ENCODE data around the gene PER2. TPM values are rescaled to one million over a fixed set of nuclear protein-coding genes. Genes with fewer than 3 reads are reported as not detected.
"Not testable (repeated sequence)": the region's sequence is repeated elsewhere in the genome, so short reads cannot be mapped to it uniquely, and the experiment has no call there.

Gene PER2
- total RNA-seq, 1 experiment from 2014 or later: 3.9 TPM

DNA sequence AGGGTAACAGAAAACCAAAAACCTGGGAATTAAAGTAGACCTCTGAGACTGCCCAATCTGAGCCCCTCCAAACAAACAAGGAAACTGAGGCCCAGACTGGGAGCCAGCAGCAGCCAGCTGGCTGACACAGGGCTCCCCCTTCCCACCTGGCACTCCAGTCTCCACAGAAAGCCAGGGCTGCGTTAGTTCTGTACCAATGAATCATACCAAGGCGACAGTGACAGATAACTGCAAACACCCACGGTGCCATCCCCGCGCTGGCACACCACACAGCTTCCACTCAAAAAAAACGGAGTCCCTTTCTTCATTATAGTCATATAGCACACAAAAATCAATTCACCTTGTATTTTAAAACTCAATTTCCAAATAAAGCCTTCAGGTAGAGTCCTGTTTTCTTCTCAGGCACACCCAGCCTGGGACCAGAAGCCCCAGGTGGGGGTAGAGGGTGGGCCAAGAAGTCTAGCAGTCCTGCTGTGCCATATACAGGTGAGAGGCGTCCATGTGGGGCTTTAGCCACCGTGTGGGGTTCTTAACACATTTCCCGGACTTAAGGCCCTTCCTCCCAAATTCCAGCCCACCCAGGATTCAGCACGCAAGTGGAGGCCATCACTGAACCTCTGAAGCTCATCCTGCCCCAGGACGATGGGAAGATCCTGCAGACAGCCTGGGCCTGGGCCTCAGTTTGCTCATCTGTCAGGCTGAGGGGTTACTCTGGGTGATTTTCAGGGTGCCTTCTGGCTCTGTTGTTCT lies 1.2 kb downstream of the PER2 start:
- no peak for DNase-seq (ENCODE audit: low spot score)

DNA sequence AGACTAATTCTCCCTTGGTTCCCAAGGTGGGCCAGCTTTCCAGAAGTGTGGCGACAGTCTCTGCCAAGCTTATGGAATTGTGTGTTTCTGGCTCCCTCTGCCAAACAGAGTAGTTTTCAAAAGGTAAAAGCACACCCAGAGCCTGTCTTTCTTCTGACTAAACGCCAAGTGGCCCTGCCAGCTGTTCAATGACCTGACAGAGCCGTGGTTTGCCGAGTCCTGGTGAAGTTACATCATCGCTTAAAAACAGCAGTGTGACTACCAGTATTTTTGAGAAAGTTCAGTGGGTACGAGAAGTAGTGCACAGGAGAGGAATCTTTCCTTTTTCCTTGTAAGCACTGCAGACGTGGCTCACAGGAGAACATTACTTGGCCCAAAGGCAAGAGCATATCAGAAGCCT lies 1.9 kb downstream of the PER2 start:
- DNase-seq (ENCODE audit: low spot score): peak; percentile 90

DNA sequence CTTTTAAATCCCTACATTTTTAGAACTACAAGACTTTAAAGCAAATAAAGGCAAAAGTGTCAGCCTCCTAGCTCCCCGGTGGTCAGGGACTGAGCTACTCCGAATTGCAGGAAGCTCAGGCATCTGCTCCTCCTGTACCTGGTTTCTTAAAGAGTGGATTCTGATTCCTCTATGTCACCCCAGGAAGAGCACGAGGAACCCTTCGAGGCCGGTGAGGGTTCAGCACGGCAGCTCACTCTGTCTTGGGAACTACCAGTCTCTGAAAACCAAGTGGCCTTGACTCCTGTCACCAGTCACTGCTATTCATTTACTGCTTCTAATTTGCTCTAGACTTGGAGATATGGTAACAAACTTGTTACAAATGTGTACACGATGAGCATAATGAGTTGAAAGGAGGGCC lies 2.3 kb downstream of the PER2 start:
- no peak for DNase-seq (ENCODE audit: low spot score)

DNA sequence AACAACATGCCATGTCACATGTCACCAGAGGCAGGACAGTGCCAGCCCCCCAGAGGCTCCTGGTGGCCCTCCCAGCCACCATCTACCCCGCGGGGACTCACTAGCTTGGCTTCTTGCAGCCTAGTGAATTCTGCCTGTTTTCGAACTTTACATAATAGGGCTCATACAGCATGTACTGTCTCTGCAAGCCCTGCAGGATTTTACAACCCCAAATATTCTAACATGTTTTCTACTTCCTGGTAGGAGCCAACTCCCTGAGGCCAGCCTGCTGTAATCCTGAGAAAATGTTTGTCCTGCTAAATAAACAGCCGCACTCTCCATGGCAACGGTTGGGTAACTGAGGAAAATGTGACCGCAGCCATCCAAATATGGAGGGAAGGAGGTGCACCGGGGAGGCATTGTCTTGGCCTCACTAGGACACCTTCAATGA lies 2.7 kb downstream of the PER2 start:
- peak; percentile 96 for DNase-seq (ENCODE audit: low spot score)

DNA sequence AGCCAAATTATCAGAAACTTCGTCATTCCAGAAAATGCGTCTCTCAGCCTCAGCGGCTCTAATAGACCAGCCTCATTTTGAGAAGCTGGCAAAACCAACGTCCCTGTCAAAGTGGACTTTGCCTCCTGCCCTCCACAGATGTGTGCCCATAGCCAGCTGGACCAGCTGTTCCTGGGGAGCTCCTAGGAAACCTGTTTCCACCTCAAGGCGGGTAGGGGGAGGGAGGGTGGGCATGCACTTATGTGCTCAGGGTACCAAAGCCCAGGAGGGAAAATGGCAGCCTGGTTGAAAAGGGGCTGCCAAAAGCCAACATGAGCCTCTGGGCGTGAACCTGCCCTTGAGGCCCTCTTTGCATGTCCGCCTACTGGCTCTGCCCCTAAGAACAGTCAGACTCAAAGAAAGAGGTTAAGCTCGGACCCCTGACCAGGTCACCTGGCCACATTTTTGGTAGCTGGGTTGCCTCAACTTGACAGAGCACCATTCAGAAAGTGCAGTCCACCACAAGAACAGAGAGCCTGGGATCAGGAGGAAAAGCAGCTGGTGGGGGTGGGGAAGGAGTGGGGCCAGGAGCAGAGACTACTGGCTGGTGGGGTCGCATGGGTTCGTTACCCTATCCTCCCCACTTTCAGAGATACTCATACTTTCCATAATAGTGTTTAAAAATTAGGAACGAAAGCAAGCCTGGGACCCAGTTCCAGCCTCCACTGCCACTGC lies 3.5 kb downstream of the PER2 start:
- DNase-seq (ENCODE audit: low spot score): no peak

DNA sequence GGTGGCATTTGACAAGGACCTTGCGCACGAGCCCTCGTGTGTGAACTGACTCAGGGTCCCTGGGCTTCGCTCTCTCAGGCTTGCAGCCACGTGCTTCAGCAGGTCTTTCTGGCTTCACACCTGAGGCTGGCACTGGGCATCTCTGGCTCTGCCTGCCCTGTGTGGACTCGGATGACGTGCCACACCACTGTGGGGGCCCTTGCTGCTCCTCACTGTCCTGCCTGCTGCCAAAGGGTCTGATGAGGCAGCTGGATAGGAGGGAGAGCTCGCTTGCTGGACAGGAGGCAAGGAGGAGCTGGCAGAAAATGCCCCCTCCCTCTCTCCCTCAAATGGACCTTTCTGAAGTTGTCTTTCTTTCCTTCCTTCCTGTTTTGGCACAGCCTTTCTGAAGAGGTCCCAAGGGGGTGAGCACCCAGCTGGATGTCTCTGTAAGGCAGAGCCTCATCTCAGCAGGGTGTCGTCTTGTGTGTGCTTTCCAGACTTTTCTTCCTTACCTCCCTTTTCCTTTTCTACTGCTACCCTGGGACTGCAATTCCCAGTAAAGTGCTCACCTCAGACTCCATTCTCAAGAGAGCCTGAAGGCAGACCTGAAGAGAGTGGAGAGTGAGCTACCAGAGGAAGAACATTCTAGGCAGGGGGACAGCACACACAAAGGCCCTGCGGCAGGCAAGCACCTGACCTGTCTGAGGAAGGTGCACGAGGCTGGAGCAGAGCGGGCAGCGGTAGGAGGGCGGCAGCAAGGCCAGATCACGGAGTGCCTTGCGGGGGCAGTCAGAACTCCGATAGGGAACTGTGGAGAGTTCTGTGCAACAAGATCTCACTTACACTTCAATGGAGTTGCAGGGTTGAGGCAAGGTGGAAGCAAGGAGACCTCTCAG lies 5.3 kb downstream of the PER2 start:
- no peak for DNase-seq (ENCODE audit: low spot score)

- no peak for DNase-seq (ENCODE audit: low spot score)
Observed at GRCh38 chr2:238281826-238282480, 6.5 kb downstream of the PER2 start.

- DNase-seq (ENCODE audit: low spot score): no peak
Observed at GRCh38 chr2:238280083-238280825, 8.2 kb downstream of the PER2 start.

DNA sequence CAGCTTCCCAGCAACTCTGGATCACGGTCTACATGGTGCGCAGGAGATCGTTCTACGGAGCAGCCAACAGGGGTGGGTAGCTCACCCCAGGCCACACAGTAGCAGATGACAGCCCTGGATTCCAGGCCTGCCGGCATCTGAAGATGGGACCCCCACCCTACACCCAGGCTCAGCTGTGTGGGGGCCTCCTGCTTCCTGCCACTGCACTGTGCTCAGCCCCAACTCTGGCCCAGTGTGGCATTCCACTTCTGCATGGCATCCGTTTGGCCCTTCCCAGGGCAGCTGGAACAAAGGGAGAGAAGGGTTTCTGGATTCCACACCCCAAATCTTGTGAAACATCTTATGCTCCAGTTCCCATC lies 9.1 kb downstream of the PER2 start:
- no peak for DNase-seq (ENCODE audit: low spot score)

- DNase-seq (ENCODE audit: low spot score): no peak
Observed at GRCh38 chr2:238278626-238279323, 9.6 kb downstream of the PER2 start.

DNA sequence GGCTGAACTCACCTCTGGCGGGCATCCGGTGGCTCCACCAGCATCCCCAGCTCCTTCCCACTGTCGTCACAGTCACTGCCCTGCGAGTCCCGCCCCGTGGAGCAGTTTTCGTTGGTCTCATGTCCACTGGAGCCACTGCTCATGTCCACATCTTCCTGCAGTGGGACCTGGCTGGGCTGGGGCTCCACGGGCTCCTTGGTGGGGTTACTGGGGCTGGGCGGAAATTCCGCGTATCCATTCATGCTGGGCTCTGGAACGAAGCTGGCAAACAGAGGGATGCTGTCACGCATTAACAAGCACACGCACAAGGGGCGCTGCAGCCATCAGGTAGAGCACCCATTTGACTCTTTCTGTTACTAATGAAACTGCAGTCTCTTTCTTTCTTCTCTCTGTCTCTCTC lies 10.7 kb downstream of the PER2 start:
- DNase-seq (ENCODE audit: low spot score): no peak

DNA sequence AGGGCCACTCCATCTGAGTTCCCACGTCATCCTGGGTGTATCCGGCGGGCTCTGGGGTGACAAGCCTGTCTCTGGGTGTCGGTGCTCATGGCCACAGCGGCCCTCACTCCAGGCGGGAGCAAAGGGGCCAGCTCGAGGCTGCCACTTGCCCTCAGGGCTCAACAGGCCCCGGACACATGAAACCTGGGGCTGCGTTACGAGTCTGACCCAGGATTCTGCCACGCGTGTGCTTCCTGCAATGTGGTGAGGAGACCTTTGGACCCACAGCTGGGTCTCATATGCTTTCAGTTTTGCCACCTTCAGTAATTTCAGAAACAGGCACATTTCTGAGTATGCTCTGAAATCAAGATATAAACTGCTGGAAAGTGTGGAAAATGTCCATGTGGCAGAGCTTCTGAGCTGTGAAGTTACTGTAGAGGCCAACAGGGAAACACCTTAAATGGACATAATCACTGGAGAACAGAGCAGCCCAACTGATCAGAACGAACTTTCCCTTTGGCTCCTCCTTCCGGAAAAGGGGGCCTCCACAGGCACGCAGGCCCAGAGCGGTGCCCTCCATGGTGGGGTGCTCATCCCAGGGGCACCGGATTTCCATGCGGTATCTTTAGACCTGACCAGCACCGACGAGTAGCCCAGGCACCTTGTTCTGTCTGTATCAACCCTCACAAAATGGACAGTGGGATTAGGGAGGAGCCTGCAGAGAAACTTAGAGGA lies 14.1 kb downstream of the PER2 start:
- no peak for DNase-seq (ENCODE audit: low spot score)

DNA sequence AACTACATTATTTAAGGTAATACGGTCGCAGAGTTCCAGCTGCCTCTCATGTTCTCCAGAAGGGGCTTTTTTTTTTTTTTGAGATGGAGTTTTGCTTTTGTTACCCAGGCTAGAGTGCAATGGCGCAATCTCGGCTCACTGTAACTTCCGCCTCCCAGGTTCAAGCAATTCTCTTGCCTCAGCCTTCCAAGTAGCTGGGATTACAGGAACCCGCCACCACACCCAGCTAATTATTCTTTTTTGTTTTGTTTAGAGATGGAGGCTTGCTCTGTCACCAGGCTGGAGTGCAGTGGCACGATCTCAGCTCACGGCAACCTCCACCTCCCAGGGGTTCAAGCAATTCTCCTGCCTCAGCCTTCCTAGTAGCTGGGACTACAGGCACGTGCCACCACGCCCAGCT lies 15.0 kb downstream of the PER2 start:
- DNase-seq (ENCODE audit: low spot score): not testable (repeated sequence)

DNA sequence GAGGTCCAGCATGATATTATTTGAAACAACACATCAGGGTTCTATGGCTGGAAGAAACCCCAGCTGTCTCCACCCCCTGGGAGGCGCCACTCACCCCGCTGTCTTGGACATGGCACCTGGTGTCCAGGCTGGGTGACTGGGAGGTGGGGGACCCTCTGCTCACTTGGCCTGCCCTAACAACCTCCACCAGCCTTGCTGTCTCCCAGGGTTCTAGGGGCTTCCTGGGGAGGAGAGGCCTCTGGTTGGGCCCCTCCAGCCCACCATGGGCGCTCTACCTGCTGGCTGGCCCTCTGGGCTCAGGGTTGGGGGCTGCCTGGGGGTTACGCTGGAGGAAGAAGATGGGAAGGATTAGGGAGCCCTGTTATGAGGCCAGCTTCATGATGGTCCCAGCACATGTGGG lies 16.3 kb downstream of the PER2 start:
- no peak for DNase-seq (ENCODE audit: low spot score)

- DNase-seq (ENCODE audit: low spot score): not testable (repeated sequence)
Observed at GRCh38 chr2:238271686-238272085, 16.7 kb downstream of the PER2 start.

DNA sequence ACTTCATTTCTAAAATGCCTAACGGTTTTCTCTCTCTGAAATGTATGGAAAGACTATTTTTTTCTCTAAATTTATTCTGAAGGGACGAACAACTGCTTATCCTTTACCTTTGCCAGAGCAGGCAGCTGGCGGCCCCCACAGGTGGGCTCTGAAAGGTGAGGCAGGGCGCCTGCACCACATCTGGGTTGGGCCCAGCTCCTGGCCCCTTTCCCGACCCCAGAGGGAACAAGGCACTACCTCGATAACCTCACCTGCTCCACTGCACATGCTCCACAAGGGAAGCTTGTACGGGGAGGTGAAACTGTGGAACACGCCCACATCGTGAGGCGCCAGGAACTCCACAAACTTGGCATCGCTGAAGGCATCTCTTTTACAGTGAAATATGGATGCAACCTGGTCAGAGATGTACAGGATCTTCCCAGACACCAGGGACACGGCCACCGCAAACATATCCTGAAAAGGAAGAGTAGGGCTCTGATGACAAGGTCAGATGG lies 17.3 kb downstream of the PER2 start:
- no peak for DNase-seq (ENCODE audit: low spot score)

GRCh38 chr2:238270606-238271005 lies 17.8 kb downstream of the PER2 start:
- DNase-seq (ENCODE audit: low spot score): no peak

DNA sequence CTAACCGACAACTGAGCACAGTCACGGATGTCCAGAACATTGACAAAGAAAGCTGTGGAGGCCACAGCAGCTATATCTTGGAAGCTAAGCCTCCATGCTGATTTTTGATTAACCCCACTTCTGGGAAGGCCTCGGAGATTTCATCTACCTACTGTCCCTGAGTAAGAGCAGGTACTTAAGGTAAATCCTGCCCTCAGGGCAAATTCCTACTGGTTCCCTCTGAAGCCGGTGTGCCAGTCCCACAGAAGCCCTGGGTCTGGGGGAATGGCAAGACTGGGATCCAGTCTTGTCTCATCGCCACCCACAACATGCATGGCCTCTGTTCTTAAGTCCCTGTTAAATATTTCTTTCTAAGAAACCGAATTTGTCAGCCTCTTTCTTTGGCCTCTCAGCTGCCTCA lies 18.7 kb downstream of the PER2 start:
- no peak for DNase-seq (ENCODE audit: low spot score)

DNA sequence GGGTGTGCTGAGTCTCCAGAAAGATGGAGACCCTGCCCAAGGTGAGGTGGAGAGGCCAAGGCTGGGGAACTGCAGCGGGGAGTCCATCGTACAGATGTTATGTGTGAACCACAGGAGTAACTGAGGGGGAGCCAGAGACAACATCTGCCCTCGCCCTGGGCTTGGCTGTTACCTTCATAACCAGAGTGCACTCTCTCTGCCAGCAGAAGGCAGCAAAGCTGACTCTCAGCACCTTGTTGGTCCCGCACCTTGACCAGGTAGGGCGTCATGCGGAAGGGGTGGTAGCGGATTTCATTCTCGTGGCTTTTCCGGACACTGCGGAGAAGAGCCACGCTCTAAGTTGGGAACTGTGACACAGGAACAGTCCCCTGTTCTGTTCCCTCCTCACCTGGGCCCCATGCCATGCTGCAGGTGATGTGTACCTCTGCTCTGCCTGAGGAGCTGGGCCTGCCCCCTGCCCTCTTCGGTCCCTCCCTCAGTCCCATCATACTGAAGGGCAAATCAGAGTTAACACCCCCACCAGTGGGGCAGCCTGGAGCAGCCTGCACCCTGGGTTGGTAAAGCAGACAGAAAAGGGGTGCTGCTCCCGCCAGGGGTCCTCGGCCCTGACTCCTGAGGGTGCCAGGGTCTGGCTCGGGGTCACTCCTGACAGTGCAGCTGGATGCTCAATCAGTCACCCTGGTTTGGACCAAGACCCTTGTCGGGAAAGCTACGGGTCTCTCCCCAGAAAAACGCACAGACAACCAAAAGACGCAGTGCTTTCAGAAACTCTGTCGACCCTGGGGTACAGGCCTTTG lies 20.3 kb downstream of the PER2 start:
- DNase-seq (ENCODE audit: low spot score): no peak
